IPS-18c (cell line): ENCODE measurements around the gene RUFY1.

Experiments used
- H3K4me3 ChIP-seq: 2 replicates; pipeline ENCODE4 v1.7.0; 2013; ENCODE audit warnings: low read depth, mild to moderate bottlenecking, low read length, moderate library complexity; ENCODE audit not compliant: insufficient read depth
- H3K9me3 ChIP-seq: one replicate; pipeline ENCODE4 v1.6.1; 2013; ENCODE audit warnings: mild to moderate bottlenecking, low read length, moderate library complexity; ENCODE audit not compliant: control insufficient read depth, insufficient read depth

Gene RUFY1

DNA sequence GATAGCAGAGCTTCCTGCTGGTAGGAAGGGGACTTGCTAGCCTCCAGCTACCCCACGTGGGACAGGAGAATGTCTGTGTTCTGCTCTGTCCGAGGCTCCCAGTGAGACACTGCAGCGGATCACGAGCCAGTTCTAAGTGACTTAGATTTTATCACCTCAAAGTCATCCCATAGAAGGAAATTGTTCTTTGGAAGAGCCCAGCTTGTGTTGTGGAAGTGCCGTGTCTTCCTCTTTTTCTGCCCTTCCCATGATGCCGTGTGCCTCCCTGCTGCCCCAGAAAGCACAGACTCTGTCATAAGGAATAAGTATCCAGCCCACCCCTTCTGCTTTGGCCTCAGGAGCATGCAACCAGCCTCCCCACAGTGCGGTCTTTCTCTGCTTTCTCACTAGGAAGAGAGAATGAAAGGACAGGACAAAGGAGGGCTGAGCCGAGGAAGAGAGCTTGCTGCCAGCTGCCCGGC is 35.6 kb downstream of the RUFY1 start:
- H3K4me3 ChIP-seq: no peak overlapping the region
- no peaks in the 10 kb centered on the region for H3K9me3 ChIP-seq

DNA sequence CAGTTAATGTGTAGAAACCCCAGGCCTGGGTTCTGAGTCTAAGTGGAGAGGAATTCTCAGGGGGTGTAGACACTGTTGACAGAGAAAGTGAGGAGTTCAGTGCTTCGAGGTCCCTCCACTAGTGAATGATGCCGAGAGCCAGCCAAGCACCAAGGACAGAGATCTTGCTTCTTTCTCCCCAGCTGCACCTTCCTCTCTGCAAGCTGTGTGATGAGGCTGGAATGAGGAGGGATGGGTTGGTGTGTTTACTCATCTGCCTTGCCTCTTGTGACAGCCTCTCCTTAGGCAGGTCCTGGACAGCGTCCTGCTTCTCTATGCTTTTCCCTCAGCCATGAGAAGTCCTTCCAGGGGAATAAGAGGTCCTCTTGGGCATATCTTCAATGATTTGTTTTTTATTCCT is 37.8 kb downstream of the RUFY1 start:
- H3K4me3 ChIP-seq: no peak overlapping the region

DNA sequence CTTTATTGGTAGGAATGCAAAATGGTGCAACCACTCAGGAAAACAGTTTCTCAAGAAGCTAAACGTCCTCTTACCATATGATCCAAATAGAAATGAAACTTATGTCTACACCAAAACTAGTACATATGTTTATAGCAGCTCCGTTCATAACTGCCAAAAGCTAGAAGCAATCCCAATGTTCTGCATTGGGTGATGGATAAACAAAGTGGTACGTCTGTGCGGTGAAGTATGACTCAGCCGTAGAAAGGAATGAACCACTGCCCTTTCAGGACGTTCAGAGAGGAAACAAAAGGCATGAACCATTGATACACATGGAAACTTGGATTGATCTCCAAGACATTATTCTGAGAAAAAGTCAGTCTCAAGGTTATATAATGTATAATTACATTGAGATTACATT is 45.6 kb downstream of the RUFY1 start:
- Histone ChIP-seq H3K4me3 (no peak overlapping the region), H3K9me3 (no peaks in the 10 kb centered on the region)

More for the DNA sequence above, 37.8 kb downstream of the RUFY1 start:
- no peaks in the 10 kb centered on the region for H3K9me3 ChIP-seq

DNA sequence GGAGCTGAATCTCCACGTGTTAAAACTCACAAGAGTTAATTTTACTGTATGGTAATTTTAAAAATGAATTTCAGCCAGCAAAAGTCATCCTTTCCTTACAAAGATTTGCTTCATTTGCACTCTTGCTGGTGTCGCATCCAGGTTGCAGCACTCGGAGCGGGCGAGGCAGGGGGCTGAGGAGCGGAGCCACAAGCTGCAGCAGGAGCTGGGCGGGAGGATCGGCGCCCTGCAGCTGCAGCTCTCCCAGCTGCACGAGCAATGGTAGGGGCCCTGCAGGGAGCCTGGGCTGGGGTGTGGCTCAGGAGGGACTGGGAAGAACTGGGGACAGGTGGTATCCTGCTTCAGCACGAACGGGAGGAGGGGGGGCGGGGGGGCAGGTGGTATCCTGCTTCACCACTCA is 46.1 kb downstream of the RUFY1 start:
- H3K9me3 ChIP-seq: no peaks in the 10 kb centered on the region

DNA sequence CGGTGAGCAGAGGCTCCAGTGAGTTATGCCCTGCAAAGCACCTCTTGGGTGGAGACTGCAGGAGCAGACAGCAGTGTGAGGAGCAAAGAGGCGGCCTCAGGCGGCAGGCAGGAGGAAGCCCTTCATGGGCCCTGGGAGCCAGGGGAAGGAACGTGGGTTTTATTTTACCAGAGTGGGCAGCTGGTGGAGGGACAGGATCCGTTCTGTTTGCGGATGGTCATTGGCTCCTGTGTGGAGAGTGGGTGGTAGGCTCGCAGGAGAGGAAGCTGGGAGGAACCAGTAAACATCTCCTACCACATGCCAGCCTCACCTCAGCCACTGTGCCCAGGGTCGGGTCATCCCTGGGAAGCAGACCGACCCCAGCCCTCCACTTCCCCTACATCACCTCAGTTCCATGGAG is 48.7 kb downstream of the RUFY1 start:
- Histone ChIP-seq H3K4me3 (no peak overlapping the region), H3K9me3 (no peaks in the 10 kb centered on the region)

More for the DNA sequence above, 46.1 kb downstream of the RUFY1 start:
- no peak overlapping the region for H3K4me3 ChIP-seq

DNA sequence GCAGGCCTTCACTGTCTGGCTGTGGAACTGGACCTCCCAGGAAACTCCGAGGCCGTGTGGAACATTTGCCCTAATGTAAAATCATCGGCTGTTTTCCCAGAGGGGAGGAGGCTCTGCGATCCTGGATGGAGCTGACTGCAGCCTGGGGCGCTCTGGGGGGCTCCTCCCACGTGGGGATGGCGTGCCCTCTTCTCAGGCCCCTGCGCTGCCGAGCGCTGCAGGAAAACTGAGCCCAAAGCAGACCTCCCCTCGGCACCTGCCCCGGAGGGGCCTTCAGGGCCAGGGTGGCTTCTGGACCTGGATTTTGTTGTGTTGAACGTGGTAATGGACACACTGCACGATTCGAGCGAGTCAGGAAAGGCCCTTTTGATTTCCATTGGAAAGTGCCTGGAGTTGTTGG is 49.2 kb downstream of the RUFY1 start:
- Histone ChIP-seq H3K4me3 (no peak overlapping the region), H3K9me3 (no peaks in the 10 kb centered on the region)

DNA sequence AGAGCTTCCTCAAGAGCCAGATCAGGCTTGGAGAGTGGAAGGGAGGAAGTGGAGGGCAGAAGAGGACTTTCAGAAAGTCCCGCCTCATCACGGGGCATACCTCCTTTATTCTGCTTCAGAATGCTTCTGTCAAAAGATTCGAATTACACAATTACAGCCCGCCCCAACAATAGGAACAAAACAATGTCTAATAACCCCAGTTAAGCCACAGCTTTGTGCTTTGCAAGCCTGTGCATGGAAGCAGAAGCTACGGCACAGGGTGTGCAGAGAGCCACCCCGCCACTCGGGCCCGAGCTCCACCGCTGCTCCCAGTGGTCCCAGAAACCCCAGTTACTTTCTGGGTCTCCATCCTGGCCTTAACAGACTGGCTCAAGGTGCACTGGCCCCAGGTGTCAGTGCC is 49.6 kb downstream of the RUFY1 start:
- Histone ChIP-seq H3K9me3 (no peaks in the 10 kb centered on the region), H3K4me3 (no peak overlapping the region)

DNA sequence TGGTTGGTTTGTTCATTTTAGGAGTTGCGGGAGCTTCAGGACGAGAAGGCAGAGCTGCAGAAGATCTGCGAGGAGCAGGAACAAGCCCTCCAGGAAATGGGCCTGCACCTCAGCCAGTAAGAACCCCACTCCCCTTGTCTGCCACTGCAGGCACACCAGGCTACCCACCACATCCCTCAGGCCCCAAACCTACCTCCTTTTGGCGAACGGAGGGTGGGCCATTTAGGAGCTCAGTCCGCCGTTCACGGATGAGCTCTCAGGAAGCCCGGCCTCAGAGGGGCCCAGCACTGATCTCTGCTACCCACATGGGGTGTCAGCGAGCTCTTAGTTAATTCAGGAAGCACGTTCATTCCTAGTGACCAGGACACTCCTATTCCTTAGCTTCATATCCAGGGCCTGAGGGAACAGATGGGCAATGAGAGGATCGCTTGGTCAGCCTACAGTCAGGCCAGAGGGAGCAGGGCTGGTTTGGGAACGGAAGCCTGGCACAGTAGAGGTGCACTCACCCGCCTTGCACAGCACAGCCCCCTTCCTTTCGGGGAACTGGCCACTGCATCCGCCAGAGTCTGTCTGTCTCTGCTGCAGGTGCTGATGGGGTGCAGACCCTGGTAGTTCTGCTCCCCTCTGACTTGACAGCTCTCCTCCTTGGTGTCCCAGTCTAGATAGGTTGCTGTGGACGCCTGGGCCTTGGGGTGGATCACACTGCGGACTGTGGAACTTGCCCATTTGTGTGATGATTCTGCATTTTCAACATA is 51.7 kb downstream of the RUFY1 start:
- Histone ChIP-seq H3K4me3 (no peak overlapping the region), H3K9me3 (no peaks in the 10 kb centered on the region)

DNA sequence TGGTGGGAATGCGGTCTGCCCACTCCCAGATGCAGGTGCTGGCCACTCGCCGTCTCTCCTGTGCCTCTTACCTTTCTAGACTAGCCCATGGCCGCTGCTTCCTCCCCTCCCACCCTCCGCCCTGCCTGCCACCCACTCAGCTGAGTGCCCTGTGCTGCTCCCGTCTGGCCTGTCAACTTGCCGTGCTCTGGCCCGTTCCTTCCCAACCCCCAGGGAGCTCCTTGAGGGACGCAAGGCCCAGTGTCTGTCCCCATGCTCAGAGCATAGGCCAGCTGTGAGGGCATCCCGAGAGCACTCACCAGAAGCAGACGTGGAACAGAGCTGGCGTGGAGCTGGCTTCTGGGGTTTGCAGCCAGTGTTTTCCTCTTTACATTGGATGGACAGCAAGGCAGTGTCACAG is 53.0 kb downstream of the RUFY1 start:
- H3K4me3 ChIP-seq: no peak overlapping the region
- no peaks in the 10 kb centered on the region for H3K9me3 ChIP-seq

DNA sequence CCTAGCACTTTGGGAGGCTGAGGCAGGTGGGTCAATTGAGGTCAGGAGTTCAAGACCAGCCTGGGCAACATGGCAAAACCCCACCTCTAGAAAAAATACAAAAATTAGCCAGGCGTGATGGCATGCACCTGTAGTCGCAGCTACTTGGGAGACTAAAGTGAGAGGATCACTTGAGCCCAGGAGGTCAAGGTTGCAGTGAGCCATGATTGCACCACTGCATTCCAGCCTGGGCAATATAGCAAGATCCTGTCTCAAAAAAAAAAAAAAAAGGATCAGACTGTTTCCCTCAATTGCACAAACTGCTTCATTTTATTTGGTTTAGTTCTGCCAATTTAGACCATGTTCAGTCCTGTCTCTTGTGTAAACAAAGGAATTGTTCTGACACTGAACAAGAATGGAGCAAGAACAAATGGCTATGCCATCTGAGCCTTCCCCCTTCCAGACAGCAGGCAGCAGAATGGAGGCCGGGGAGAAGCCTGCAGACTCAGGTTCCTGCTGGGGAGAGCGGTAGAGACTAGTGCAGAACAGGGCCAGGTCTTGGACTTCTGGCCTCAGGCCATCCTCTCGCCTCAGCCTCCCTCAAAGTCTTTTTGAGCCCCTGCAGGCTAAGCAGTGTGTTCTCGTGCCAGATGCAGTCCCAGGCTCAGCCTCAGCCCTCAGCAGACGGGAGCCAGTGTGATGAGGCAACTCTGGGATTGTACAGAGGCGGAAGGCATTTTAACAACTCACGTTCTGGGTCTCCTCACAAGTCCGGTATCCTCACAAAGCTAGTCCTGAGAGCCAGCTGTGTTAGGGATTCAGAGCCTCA is 54.9 kb downstream of the RUFY1 start:
- Histone ChIP-seq H3K9me3 (no peaks in the 10 kb centered on the region), H3K4me3 (no peak overlapping the region)

DNA sequence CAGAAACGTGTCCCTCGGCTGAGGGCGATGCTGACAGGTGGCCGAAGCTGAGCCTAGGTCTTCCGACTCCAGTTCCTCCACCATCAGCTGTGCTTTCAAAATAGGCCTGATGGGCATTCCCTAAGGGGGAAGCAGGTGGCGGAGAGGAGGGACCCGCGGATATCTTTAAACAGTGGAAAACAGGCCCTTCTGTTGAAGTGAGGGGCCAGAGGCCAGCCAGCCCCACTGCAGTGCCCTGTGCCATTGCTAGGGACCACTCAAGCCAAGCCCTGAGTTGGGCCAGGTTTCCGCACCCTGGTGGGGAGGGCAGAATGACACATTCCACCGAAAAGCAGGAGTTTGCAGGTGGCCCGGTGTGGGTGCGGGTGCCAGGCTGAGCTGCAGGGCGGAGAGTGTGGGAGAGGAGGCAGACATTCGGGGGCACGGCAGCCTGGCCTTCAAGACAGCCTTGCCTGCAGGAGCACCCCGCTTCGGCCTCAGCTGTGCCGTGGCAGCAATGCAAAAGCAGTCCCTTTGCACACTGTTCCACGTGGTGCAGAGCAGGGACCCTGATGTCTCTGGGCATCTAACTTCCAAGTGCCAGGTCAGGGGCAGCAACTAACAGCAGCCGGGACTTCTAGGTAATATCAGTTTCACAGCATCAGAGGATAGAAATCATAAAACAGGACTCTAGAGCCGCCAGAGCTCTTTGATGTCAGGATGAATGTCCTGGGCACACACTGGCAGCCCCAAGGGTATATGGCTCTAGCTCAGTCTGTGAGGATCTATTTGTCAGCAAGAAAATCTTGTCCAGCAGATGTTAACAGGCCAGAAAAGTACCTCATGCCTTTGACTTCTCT is 55.9 kb downstream of the RUFY1 start:
- Histone ChIP-seq H3K4me3 (no peak overlapping the region), H3K9me3 (no peaks in the 10 kb centered on the region)

DNA sequence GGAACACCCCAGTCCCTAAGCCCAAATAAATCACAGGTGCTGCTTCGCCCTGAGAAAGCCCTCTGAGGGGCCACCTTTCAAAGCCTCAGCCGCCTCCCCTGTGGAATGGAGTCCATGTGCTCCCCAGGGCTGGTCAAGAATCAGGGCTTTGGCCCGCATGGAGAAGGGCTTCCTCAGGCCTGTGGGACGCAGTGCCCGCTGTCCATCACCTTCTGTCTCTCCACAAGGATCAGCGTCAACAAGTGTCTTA is 56.5 kb downstream of the RUFY1 start:
- H3K4me3 ChIP-seq: no peak overlapping the region
- H3K9me3 ChIP-seq: no peaks in the 10 kb centered on the region

DNA sequence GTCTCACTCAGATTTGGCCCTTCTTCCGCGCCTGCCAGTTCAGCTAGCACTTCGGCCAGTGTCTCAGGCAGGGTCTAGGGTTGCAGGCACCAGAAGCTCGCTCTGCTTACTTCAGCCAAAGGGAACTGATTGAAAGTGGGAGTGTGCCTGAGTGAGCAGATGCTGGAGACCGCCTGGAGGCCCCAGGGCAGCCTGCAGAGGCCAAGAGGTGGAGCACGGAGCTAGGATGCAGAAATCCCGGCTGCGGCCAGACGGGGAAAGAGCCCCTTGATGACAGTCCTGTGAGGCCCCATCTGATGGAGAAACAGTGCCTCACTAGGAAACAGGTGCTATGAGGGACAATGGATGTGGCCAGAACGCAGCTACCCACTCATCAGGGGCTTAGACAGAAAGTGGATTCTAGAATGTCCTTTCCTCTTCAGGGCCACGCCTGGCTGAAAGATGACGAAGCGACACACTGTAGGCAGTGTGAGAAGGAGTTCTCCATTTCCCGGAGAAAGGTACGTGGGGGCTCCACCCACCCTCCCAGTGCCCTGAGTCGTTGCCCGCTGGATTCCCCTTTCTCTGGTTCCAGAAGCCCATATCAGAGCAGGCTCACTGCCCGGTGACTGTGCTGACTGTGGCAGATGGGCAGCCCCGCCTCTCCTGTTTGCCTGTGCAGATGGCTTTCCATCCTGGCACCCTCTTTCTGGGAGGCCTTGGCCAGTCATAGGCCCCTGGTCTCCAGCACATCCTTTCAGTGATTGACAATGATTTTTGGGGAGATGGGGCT is 57.0 kb downstream of the RUFY1 start:
- no peaks in the 10 kb centered on the region for H3K9me3 ChIP-seq
- no peak overlapping the region for H3K4me3 ChIP-seq

DNA sequence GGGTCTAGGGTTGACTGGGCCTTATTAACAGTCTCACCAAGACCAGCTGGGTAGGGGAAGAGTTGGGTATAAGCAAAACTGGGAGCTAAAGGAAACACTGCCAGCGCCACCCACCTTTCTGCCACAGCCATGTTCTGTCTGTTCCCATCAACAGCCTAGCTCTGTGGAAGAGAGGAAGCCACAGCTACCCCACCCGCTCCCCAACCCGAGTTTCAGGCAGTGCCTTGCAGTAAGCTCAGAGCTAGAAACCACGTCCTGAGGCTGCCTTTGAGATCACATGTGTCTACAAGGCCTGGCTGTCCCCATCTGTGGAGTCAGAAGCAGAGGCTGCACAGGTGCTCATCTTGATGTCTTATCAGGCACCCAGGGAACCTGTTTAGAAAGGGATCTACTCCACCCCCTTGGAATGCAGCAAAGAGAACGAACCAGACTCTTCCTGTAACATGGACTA is 57.8 kb downstream of the RUFY1 start:
- Histone ChIP-seq H3K9me3 (no peaks in the 10 kb centered on the region), H3K4me3 (no peak overlapping the region)

DNA sequence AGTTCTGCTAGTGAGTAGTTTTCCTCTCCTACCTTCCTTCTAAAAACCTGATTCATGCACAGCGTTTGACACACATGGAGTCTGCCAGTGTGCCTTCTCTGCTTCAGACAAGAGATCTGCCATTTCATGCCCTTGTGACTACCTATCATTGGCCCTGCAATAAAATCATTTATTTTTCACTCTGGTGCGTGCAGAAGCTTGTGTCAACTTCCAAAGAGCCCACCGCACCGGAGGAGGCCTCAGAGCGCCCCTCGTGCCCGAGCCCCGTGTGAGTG is 59.4 kb downstream of the RUFY1 start:
- no peak overlapping the region for H3K4me3 ChIP-seq
- no peaks in the 10 kb centered on the region for H3K9me3 ChIP-seq

DNA sequence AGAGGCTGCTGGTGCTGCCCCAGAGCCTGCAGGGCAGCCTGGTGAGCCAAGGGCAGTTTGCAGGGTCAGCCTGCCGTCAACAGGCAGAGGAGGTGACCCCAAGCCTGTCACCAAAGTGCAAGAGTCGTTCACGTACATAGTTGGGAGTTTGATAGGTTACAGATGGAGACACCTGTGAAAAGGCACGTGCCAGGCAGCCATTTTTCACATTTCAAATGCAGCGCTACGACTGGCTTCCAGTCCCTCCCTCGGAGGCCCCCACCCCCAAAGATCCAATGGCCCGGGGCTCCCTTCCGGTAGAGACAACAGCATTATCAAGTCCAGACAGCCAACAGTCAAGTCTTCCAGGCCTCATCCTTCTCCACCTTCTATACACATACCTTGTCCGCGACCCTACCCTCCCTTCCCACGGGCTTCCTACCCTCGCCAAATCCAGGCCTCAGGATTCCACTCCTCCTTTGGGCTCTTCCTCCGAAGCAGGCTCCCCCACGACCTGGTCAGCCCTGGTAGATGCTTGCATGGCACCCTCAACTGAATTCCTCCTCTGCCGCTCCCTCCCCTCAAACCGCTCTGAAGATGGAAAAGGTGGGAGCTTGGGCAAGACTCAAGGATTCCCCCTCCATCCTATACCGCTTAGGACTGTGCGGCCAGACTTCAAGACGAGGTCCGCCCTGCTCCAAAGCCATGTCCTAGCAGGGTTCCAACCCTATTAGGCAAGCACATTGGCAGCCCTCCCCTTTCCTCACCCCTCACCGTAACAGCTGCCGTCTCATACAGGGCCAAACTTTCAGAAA is 60.0 kb downstream of the RUFY1 start:
- no peak overlapping the region for H3K4me3 ChIP-seq
- no peaks in the 10 kb centered on the region for H3K9me3 ChIP-seq

DNA sequence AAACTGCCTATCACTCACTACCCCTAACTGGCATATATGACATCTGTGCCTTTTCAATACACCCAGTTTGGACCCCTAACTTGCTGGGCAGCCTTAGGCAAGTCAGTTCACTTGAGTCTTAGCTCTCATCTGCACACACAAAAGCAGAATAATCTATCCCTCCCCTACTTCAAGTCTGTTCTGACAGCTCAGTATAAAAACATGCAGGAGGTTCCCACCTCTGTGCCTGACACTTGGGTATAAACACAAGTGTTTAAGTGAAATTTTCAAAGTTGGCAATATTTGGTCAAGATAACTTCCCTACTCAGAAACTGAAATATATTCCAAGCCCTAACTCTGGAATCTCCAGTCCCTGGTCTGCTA is 60.5 kb downstream of the RUFY1 start:
- Histone ChIP-seq H3K9me3 (no peaks in the 10 kb centered on the region), H3K4me3 (no peak overlapping the region)
